ENCODE data around the gene TGFBR1.

The TGFBR1 gene

GRCh38 chr9:99137891-99138290, 33.0 kb downstream of the TGFBR1 start:
- ChIA-PET CTCF (interaction anchor here (0.9 to 14.8 kb wide), 12 partner anchors 10 to 290 kb away, joined by 3 to 342 read pairs (median 10); no protein-coding TSS in a partner anchor), POLR2A (no interaction called here)
- no peak for DNase-seq (ENCODE audit: low read depth, low spot score)
- TF ChIP-seq CTCF (IDR thresholded peaks at IDR 0.05; ENCODE audit: insufficient read depth, low read length, missing control alignments): no peak
- no peak overlapping the region for H3K4me3 ChIP-seq (ENCODE audit: low read depth, low read length)

GRCh38 chr9:99138424-99139284, 33.7 kb downstream of the TGFBR1 start:
- H3K4me3 ChIP-seq (ENCODE audit: low read depth, low read length): no peak overlapping the region
- CTCF ChIA-PET: interaction anchor here (0.8 to 14.8 kb wide), 17 partner anchors 9 to 291 kb away, joined by 3 to 342 read pairs (median 9); no protein-coding TSS in a partner anchor
- POLR2A ChIA-PET: no interaction called here
- no peak for TF ChIP-seq CTCF (IDR thresholded peaks at IDR 0.05; ENCODE audit: insufficient read depth, low read length, missing control alignments)
- no peak for DNase-seq (ENCODE audit: low read depth, low spot score)

GRCh38 chr9:99139868-99140267, 35.0 kb downstream of the TGFBR1 start:
- no peak for DNase-seq (ENCODE audit: low read depth, low spot score)
- ChIA-PET POLR2A (no interaction called here), CTCF (interaction anchor here (0.7 to 14.8 kb wide), 22 partner anchors 8 to 291 kb away, joined by 3 to 342 read pairs (median 8); no protein-coding TSS in a partner anchor)
- H3K4me3 ChIP-seq (ENCODE audit: low read depth, low read length): no peak overlapping the region
- TF ChIP-seq CTCF (IDR thresholded peaks at IDR 0.05; ENCODE audit: insufficient read depth, low read length, missing control alignments): no peak

GRCh38 chr9:99140685-99141314, 35.9 kb downstream of the TGFBR1 start:
- no peak for DNase-seq (ENCODE audit: low read depth, low spot score)

GRCh38 chr9:99141849-99142248, 36.9 kb downstream of the TGFBR1 start:
- H3K4me3 ChIP-seq (ENCODE audit: low read depth, low read length): no peak overlapping the region
- ChIA-PET CTCF (interaction anchor here (0.7 to 14.8 kb wide), 24 partner anchors 8 to 335 kb away, joined by 3 to 342 read pairs (median 6); no protein-coding TSS in a partner anchor), POLR2A (no interaction called here)
- TF ChIP-seq CTCF (IDR thresholded peaks at IDR 0.05; ENCODE audit: insufficient read depth, low read length, missing control alignments): no peak
- DNase-seq (ENCODE audit: low read depth, low spot score): no peak

More at GRCh38 chr9:99140685-99141314, 35.9 kb downstream of the TGFBR1 start:
- CTCF ChIA-PET: interaction anchor here (0.7 to 14.8 kb wide), 35 partner anchors 9 to 334 kb away, joined by 3 to 342 read pairs (median 6); no protein-coding TSS in a partner anchor
- POLR2A ChIA-PET: no interaction called here
- no peak overlapping the region for H3K4me3 ChIP-seq (ENCODE audit: low read depth, low read length)
- TF ChIP-seq CTCF (IDR thresholded peaks at IDR 0.05; ENCODE audit: insufficient read depth, low read length, missing control alignments): peak; percentile 84

GRCh38 chr9:99142275-99142674, 37.4 kb downstream of the TGFBR1 start:
- no peak overlapping the region for H3K4me3 ChIP-seq (ENCODE audit: low read depth, low read length)
- no peak for TF ChIP-seq CTCF (IDR thresholded peaks at IDR 0.05; ENCODE audit: insufficient read depth, low read length, missing control alignments)
- ChIA-PET POLR2A (no interaction called here), CTCF (interaction anchor here (0.7 to 14.8 kb wide), 16 partner anchors 8 to 336 kb away, joined by 3 to 342 read pairs (median 8); no protein-coding TSS in a partner anchor)
- DNase-seq (ENCODE audit: low read depth, low spot score): no peak
